Calu3 (cell line): Measurements from ENCODE around the gene RBP3. TPM values are rescaled to one million over a fixed set of nuclear protein-coding genes. Genes with fewer than 3 reads are reported as not detected.

Experiments
- BruUV-seq: library from RNA; stranded (reverse); fragments of 400-500 nt; replicated peaks from 2 replicates; lab custom pipeline; 2021; lab: Mats Ljungman, UMichigan
- CTCF ChIA-PET: fragments of 300-600 bp; sonication (Branson Sonifier 250); formaldehyde crosslinking; loops from one replicate; lab custom pipeline; 2022; ENCODE audit warnings: antibody characterized with exemption; lab: Charles Lee
- DNase-seq: peaks from one replicate; pipeline ENCODE4 v3.0.0; 2022
- H3K27ac Mint-ChIP-seq: one replicate; pipeline ENCODE4 v1.8.0; 2022; ENCODE audit warnings: mixed read lengths; ENCODE audit not compliant: unreplicated experiment
- H3K27me3 Mint-ChIP-seq: one replicate; pipeline ENCODE4 v1.8.0; 2022; ENCODE audit warnings: mixed read lengths; ENCODE audit not compliant: unreplicated experiment
- H3K36me3 Mint-ChIP-seq: one replicate; pipeline ENCODE4 v1.8.0; 2022; ENCODE audit warnings: mild to moderate bottlenecking, moderate library complexity, mixed read lengths; ENCODE audit not compliant: insufficient read depth, unreplicated experiment
- H3K4me1 Mint-ChIP-seq: one replicate; pipeline ENCODE4 v1.8.0; 2022; ENCODE audit warnings: mild to moderate bottlenecking, low read depth, mixed read lengths; ENCODE audit not compliant: unreplicated experiment
- H3K4me3 Mint-ChIP-seq: one replicate; pipeline ENCODE4 v1.8.0; 2022; ENCODE audit warnings: mild to moderate bottlenecking, low read depth, moderate library complexity, mixed read lengths; ENCODE audit not compliant: unreplicated experiment
- H3K9me3 Mint-ChIP-seq: one replicate; pipeline ENCODE4 v1.8.0; 2022; ENCODE audit warnings: low read depth, mixed read lengths; ENCODE audit not compliant: unreplicated experiment
- CTCF ChIP-seq: fragments of 200-600 bp; IDR thresholded peaks from one replicate; pipeline ENCODE4 v1.8.0; 2022; ENCODE audit warnings: antibody characterized with exemption; ENCODE audit not compliant: unreplicated experiment
- intact Hi-C: fragments of 100-400 bp; cut with micrococcal nuclease; formaldehyde crosslinking; loops from one replicate; pipeline ENCODE4 v1.10.0; 2022; ENCODE audit not compliant: unreplicated experiment
- total RNA-seq: library from RNA; stranded (reverse); gene quantifications from 2 replicates; pipeline ENCODE4 v1.2.3, GENCODE V29; 2022

RBP3 gene
- total RNA-seq, 1 experiment from 2014 or later, result not detected

DNA sequence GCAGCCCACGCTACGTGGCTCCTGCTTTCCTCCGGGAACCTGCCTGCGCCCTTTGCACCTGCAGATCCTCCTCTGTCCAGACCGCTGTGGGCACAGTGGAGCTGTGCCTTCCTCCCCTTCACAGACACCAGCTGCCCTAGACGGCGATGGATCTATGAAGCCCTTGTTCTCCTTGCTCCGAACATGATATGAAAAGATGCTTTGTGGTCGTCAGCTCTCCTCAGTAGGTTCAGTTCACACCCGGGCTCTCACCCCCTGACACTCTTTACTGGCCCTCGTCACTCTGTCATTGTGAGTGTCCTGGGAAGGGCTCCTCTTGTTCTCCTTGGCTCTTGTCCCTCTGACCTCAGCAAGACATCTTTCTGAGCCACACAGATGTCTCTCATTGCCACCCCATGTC lies 31.7 kb downstream of the RBP3 start:
- DNase-seq, result no peak
- intact Hi-C loops, result no loop called here
- no peak overlapping the region for H3K27ac Mint-ChIP-seq
- CTCF ChIA-PET, result no interaction called here
- no TSS peak for BruUV-seq
- peaks cover 12% of the 10 kb centered on the region for H3K36me3 Mint-ChIP-seq
- no peak overlapping the region for H3K4me3 Mint-ChIP-seq
- peaks cover 24% of the 10 kb centered on the region for H3K4me1 Mint-ChIP-seq
- H3K9me3 Mint-ChIP-seq, result no peaks in the 10 kb centered on the region
- peaks cover 29% of the 10 kb centered on the region for H3K27me3 Mint-ChIP-seq
- TF ChIP-seq CTCF, result no peak

GRCh38 chr10:47380341-47381102 lies 32.4 kb downstream of the RBP3 start:
- peaks cover 13% of the 10 kb centered on the region for H3K36me3 Mint-ChIP-seq
- no peak overlapping the region for H3K27ac Mint-ChIP-seq
- no TSS peak for BruUV-seq
- peaks cover 24% of the 10 kb centered on the region for H3K4me1 Mint-ChIP-seq
- no peak for DNase-seq
- intact Hi-C loops, result no loop called here
- TF ChIP-seq CTCF, result no peak
- no peaks in the 10 kb centered on the region for H3K9me3 Mint-ChIP-seq
- no peak overlapping the region for H3K4me3 Mint-ChIP-seq
- H3K27me3 Mint-ChIP-seq, result peaks cover 29% of the 10 kb centered on the region
- CTCF ChIA-PET, result interaction anchor here (0.9 kb wide), 1 partner anchor 1097 kb away, joined by 3 read pairs; no protein-coding TSS in a partner anchor

- DNase-seq, result no peak
- H3K4me3 Mint-ChIP-seq, result no peak overlapping the region
- no peaks in the 10 kb centered on the region for H3K9me3 Mint-ChIP-seq
- H3K36me3 Mint-ChIP-seq, result peaks cover 13% of the 10 kb centered on the region
- no TSS peak for BruUV-seq
- intact Hi-C loops, result no loop called here
- H3K27ac Mint-ChIP-seq, result no peak overlapping the region
- CTCF ChIA-PET, result interaction anchor here (0.9 kb wide), 1 partner anchor 1097 kb away, joined by 3 read pairs; no protein-coding TSS in a partner anchor
- TF ChIP-seq CTCF, result no peak
- peaks cover 24% of the 10 kb centered on the region for H3K4me1 Mint-ChIP-seq
- H3K27me3 Mint-ChIP-seq, result peaks cover 29% of the 10 kb centered on the region
Observed at GRCh38 chr10:47381103-47381395, 32.9 kb downstream of the RBP3 start.

GRCh38 chr10:47381427-47382379 lies 33.5 kb downstream of the RBP3 start:
- intact Hi-C loops, result no loop called here
- DNase-seq, result no peak
- no TSS peak for BruUV-seq
- Mint-ChIP-seq H3K27ac (no peak overlapping the region), H3K4me3 (no peak overlapping the region), H3K9me3 (no peaks in the 10 kb centered on the region), H3K4me1 (peaks cover 24% of the 10 kb centered on the region), H3K36me3 (peaks cover 13% of the 10 kb centered on the region), H3K27me3 (peaks cover 29% of the 10 kb centered on the region)
- CTCF ChIA-PET, result interaction anchor here (0.9 kb wide), 1 partner anchor 1098 kb away, joined by 3 read pairs; no protein-coding TSS in a partner anchor
- no peak for TF ChIP-seq CTCF
